MG63 (cell line): ENCODE results near the gene SENP5. TPM values are rescaled to one million over a fixed set of nuclear protein-coding genes. Genes with fewer than 3 reads are reported as not detected.
A peak's percentile ranks its signal among the peaks of the same experiment; 100 is the strongest.
"Not testable (repeated sequence)": the region's sequence is repeated elsewhere in the genome, so short reads cannot be mapped to it uniquely, and the experiment has no call there.

Experiments used
- DNase-seq: peaks from one replicate; pipeline ENCODE4 v3.0.0-alpha.2; 2020
- H3K27me3 ChIP-seq: fragments of 250-450 bp; sonication (Bioruptor Pico); 2 replicates; pipeline ENCODE4 v1.5.1; 2020; ENCODE audit warnings: mild to moderate bottlenecking, moderate library complexity
- H3K36me3 ChIP-seq: fragments of 250-450 bp; sonication (Bioruptor Pico); 2 replicates; pipeline ENCODE4 v1.5.1; 2020; ENCODE audit warnings: mild to moderate bottlenecking, moderate library complexity
- H3K4me3 ChIP-seq: fragments of 250-450 bp; sonication (Bioruptor Pico); 2 replicates; pipeline ENCODE4 v1.5.1; 2020; ENCODE audit warnings: mild to moderate bottlenecking, moderate library complexity
- H3K9me3 ChIP-seq: fragments of 250-450 bp; sonication (Bioruptor Pico); 2 replicates; pipeline ENCODE4 v1.5.1; 2020; ENCODE audit warnings: mild to moderate bottlenecking, moderate library complexity
- total RNA-seq: library from RNA; depleted of rRNA; stranded (reverse); fragments of >200 nt; shearing (Covaris generic); gene quantifications from 2 replicates; pipeline ENCODE4 v1.2.3, GENCODE V29; 2014; ENCODE audit warnings: low replicate concordance

Gene SENP5
- total RNA-seq, 1 experiment from 2014 or later: 25.4 TPM

GRCh38 chr3:196868297-196868661 is 559 bp downstream of the SENP5 start:
- H3K36me3 ChIP-seq: peaks cover 20% of the 10 kb centered on the region
- H3K9me3 ChIP-seq: peaks cover 2% of the 10 kb centered on the region
- peak; percentile 25 for DNase-seq
- peak overlapping the region; percentile 96 for H3K4me3 ChIP-seq
- no peaks in the 10 kb centered on the region for H3K27me3 ChIP-seq

- DNase-seq: no peak
- H3K27me3 ChIP-seq: no peaks in the 10 kb centered on the region
- peaks cover 20% of the 10 kb centered on the region for H3K36me3 ChIP-seq
- H3K4me3 ChIP-seq: no peak overlapping the region
- no peaks in the 10 kb centered on the region for H3K9me3 ChIP-seq
Measured at GRCh38 chr3:196872316-196872715, 4.6 kb downstream of the SENP5 start.

GRCh38 chr3:196874511-196875094 is 6.9 kb downstream of the SENP5 start:
- H3K9me3 ChIP-seq, H3K4me3 ChIP-seq, DNase-seq, H3K27me3 ChIP-seq: not testable (repeated sequence)
- H3K36me3 ChIP-seq: peaks cover 16% of the 10 kb centered on the region

- Histone ChIP-seq H3K36me3 (peaks cover 11% of the 10 kb centered on the region), H3K9me3 (no peaks in the 10 kb centered on the region), H3K4me3 (no peak overlapping the region), H3K27me3 (no peaks in the 10 kb centered on the region)
- no peak for DNase-seq
Measured at GRCh38 chr3:196875258-196875657, 7.5 kb downstream of the SENP5 start.

- no peaks in the 10 kb centered on the region for H3K9me3 ChIP-seq
- DNase-seq: no peak
Measured at GRCh38 chr3:196883361-196883760, 15.6 kb downstream of the SENP5 start.

GRCh38 chr3:196886144-196886543 is 18.4 kb downstream of the SENP5 start:
- Histone ChIP-seq H3K36me3 (peaks cover 50% of the 10 kb centered on the region), H3K4me3 (no peak overlapping the region), H3K27me3 (no peaks in the 10 kb centered on the region), H3K9me3 (no peaks in the 10 kb centered on the region)
- DNase-seq: no peak

More at GRCh38 chr3:196883361-196883760, 15.6 kb downstream of the SENP5 start:
- H3K36me3 ChIP-seq: peaks cover 45% of the 10 kb centered on the region
- H3K27me3 ChIP-seq: no peaks in the 10 kb centered on the region
- H3K4me3 ChIP-seq: no peak overlapping the region

GRCh38 chr3:196889844-196890708 is 22.4 kb downstream of the SENP5 start:
- no peak for DNase-seq
- Histone ChIP-seq H3K27me3 (no peaks in the 10 kb centered on the region), H3K4me3 (no peak overlapping the region), H3K9me3 (no peaks in the 10 kb centered on the region), H3K36me3 (peaks cover 51% of the 10 kb centered on the region)

- no peaks in the 10 kb centered on the region for H3K9me3 ChIP-seq
- no peak for DNase-seq
- no peaks in the 10 kb centered on the region for H3K27me3 ChIP-seq
- no peak overlapping the region for H3K4me3 ChIP-seq
- peaks cover 28% of the 10 kb centered on the region for H3K36me3 ChIP-seq
Measured at GRCh38 chr3:196894557-196895295, 27.0 kb downstream of the SENP5 start.

GRCh38 chr3:196896229-196896628 is 28.5 kb downstream of the SENP5 start:
- Histone ChIP-seq H3K4me3 (no peak overlapping the region), H3K36me3 (peaks cover 22% of the 10 kb centered on the region), H3K9me3 (no peaks in the 10 kb centered on the region), H3K27me3 (no peaks in the 10 kb centered on the region)
- DNase-seq: no peak

- H3K9me3 ChIP-seq: no peaks in the 10 kb centered on the region
- no peaks in the 10 kb centered on the region for H3K27me3 ChIP-seq
- H3K4me3 ChIP-seq: no peak overlapping the region
- H3K36me3 ChIP-seq: peaks cover 63% of the 10 kb centered on the region
- DNase-seq: no peak
Measured at GRCh38 chr3:196901768-196902167, 34.0 kb downstream of the SENP5 start.

GRCh38 chr3:196902296-196902695 is 34.6 kb downstream of the SENP5 start:
- peaks cover 62% of the 10 kb centered on the region for H3K36me3 ChIP-seq
- DNase-seq: no peak
- H3K27me3 ChIP-seq: no peaks in the 10 kb centered on the region
- H3K4me3 ChIP-seq: no peak overlapping the region
- no peaks in the 10 kb centered on the region for H3K9me3 ChIP-seq

GRCh38 chr3:196903740-196904139 is 36.0 kb downstream of the SENP5 start:
- no peaks in the 10 kb centered on the region for H3K27me3 ChIP-seq
- no peak overlapping the region for H3K4me3 ChIP-seq
- H3K36me3 ChIP-seq: peaks cover 73% of the 10 kb centered on the region
- no peak for DNase-seq
- H3K9me3 ChIP-seq: no peaks in the 10 kb centered on the region

- Histone ChIP-seq H3K4me3 (no peak overlapping the region), H3K9me3 (0 out of 2 replicates have a peak, but pooled peaks cover 2% of the 10 kb centered on the region), H3K27me3 (no peaks in the 10 kb centered on the region), H3K36me3 (peaks cover 45% of the 10 kb centered on the region)
- no peak for DNase-seq
Measured at GRCh38 chr3:196914866-196915265, 47.1 kb downstream of the SENP5 start.

GRCh38 chr3:196915375-196915774 is 47.7 kb downstream of the SENP5 start:
- 0 out of 2 replicates have a peak, but pooled peaks cover 2% of the 10 kb centered on the region for H3K9me3 ChIP-seq
- no peaks in the 10 kb centered on the region for H3K27me3 ChIP-seq
- no peak overlapping the region for H3K4me3 ChIP-seq
- DNase-seq: no peak
- peaks cover 44% of the 10 kb centered on the region for H3K36me3 ChIP-seq

- Histone ChIP-seq H3K9me3 (0 out of 2 replicates have a peak, but pooled peaks cover 2% of the 10 kb centered on the region), H3K27me3 (no peaks in the 10 kb centered on the region), H3K36me3 (peaks cover 40% of the 10 kb centered on the region), H3K4me3 (no peak overlapping the region)
- DNase-seq: no peak
Measured at GRCh38 chr3:196916221-196916620, 48.5 kb downstream of the SENP5 start.

GRCh38 chr3:196916995-196917394 is 49.3 kb downstream of the SENP5 start:
- Histone ChIP-seq H3K9me3 (0 out of 2 replicates have a peak, but pooled peaks cover 2% of the 10 kb centered on the region), H3K4me3 (no peak overlapping the region), H3K36me3 (peaks cover 37% of the 10 kb centered on the region), H3K27me3 (no peaks in the 10 kb centered on the region)
- no peak for DNase-seq

GRCh38 chr3:196918968-196919367 is 51.2 kb downstream of the SENP5 start:
- 0 out of 2 replicates have a peak, but pooled peaks cover 2% of the 10 kb centered on the region for H3K9me3 ChIP-seq
- H3K36me3 ChIP-seq: peaks cover 30% of the 10 kb centered on the region
- DNase-seq: no peak
- H3K4me3 ChIP-seq: no peak overlapping the region
- no peaks in the 10 kb centered on the region for H3K27me3 ChIP-seq
